GM23338 (cell line): Measurements from ENCODE around the gene ZBTB18. TPM values are rescaled to one million over a fixed set of nuclear protein-coding genes. Genes with fewer than 3 reads are reported as not detected.

ENCODE experiments used
- ATAC-seq: fragments of 200-7000 bp; cut with Tn5 transposase; 3 replicates; pipeline ENCODE4 v1.9.1; 2020
- DNase-seq: peaks from one replicate; pipeline ENCODE4 v3.0.0-alpha.2; 2015; ENCODE audit warnings: low spot score
- H2AFZ ChIP-seq: fragments of 200-600 bp; sonication (generic); 2 replicates; pipeline ENCODE4 v1.8.0; 2016; ENCODE audit warnings: antibody characterized with exemption, mild to moderate bottlenecking, moderate library complexity
- H3F3A ChIP-seq: fragments of 200-600 bp; sonication (generic); replicated peaks from 2 replicates; pipeline ENCODE4 v1.8.0; 2017; ENCODE audit warnings: antibody characterized with exemption, mixed run types, low read depth
- H3K27ac ChIP-seq: fragments of 200-600 bp; sonication (generic); 2 replicates; pipeline ENCODE4 v1.6.1; 2016; ENCODE audit warnings: low read depth
- H3K27me3 ChIP-seq: fragments of 200-600 bp; sonication (generic); 2 replicates; pipeline ENCODE4 v1.8.0; 2016; ENCODE audit warnings: mild to moderate bottlenecking, mixed run types, moderate library complexity; ENCODE audit not compliant: insufficient read depth
- H3K36me3 ChIP-seq: fragments of 200-600 bp; sonication (generic); 2 replicates; pipeline ENCODE4 v1.8.0; 2016; ENCODE audit warnings: mild to moderate bottlenecking; ENCODE audit not compliant: insufficient read depth
- H3K4me1 ChIP-seq: fragments of 200-600 bp; sonication (generic); 2 replicates; pipeline ENCODE4 v1.8.0; 2016; ENCODE audit warnings: mild to moderate bottlenecking, moderate library complexity; ENCODE audit not compliant: insufficient read depth
- H3K4me2 ChIP-seq: fragments of 200-600 bp; sonication (generic); 2 replicates; pipeline ENCODE4 v1.7.1; 2017; ENCODE audit warnings: mixed run types
- H3K4me3 ChIP-seq: fragments of 200-600 bp; sonication (generic); 2 replicates; pipeline ENCODE4 v1.6.1; 2016; ENCODE audit warnings: mixed run types
- H3K79me2 ChIP-seq: fragments of 200-600 bp; sonication (generic); replicated peaks from 2 replicates; pipeline ENCODE4 v1.8.0; 2017; ENCODE audit warnings: mild to moderate bottlenecking; ENCODE audit not compliant: insufficient read depth
- H3K9me2 ChIP-seq: fragments of 200-600 bp; sonication (generic); 2 replicates; pipeline ENCODE4 v1.8.0; 2017; ENCODE audit not compliant: insufficient read depth
- H4K20me1 ChIP-seq: fragments of 200-600 bp; sonication (generic); replicated peaks from 2 replicates; pipeline ENCODE4 v1.8.0; 2017; ENCODE audit warnings: mild to moderate bottlenecking; ENCODE audit not compliant: insufficient read depth
- H3K27ac Mint-ChIP-seq: 2 replicates; pipeline ENCODE4 v1.8.0; 2020; ENCODE audit warnings: inconsistent platforms, mild to moderate bottlenecking, moderate library complexity, mixed read lengths
- H3K27me3 Mint-ChIP-seq: 3 replicates; pipeline ENCODE4 v1.8.0; 2022; ENCODE audit warnings: low read depth, mild to moderate bottlenecking, moderate library complexity, mixed read lengths, inconsistent platforms; ENCODE audit not compliant: insufficient read depth, poor library complexity
- H3K36me3 Mint-ChIP-seq: 3 replicates; pipeline ENCODE4 v1.8.0; 2021; ENCODE audit warnings: low read depth, mild to moderate bottlenecking, inconsistent platforms, moderate library complexity, mixed read lengths
- H3K4me1 Mint-ChIP-seq: 3 replicates; pipeline ENCODE4 v1.8.0; 2020; ENCODE audit warnings: mild to moderate bottlenecking, inconsistent platforms, mixed read lengths
- H3K4me3 Mint-ChIP-seq: 3 replicates; pipeline ENCODE4 v1.8.0; 2021; ENCODE audit warnings: moderate library complexity, mild to moderate bottlenecking, inconsistent platforms, mixed read lengths
- H3K9me3 Mint-ChIP-seq: 3 replicates; pipeline ENCODE4 v1.8.0; 2020; ENCODE audit warnings: moderate library complexity, mild to moderate bottlenecking, inconsistent platforms, mixed read lengths
- CREB1 ChIP-seq: fragments of 250-450 bp; sonication (Bioruptor Pico); IDR thresholded peaks from 2 replicates; pipeline ENCODE4 v1.5.0; 2020; ENCODE audit warnings: low read depth, mild to moderate bottlenecking, moderate library complexity
- EZH2 ChIP-seq: fragments of 200-600 bp; sonication (generic); IDR thresholded peaks from one replicate; pipeline ENCODE4 v1.8.0; 2017; ENCODE audit warnings: antibody characterized with exemption, mild to moderate bottlenecking, low read depth; ENCODE audit not compliant: unreplicated experiment
- EZH2phosphoT487 ChIP-seq: fragments of 200-600 bp; sonication (generic); IDR thresholded peaks from one replicate; pipeline ENCODE4 v1.8.1; 2018; ENCODE audit warnings: antibody characterized with exemption; ENCODE audit not compliant: unreplicated experiment
- JUNB ChIP-seq: IDR thresholded peaks from one replicate; pipeline ENCODE4 v1.6.1; 2016; ENCODE audit warnings: antibody characterized with exemption; ENCODE audit not compliant: unreplicated experiment
- NANOG ChIP-seq: IDR thresholded peaks from 2 replicates; pipeline ENCODE4 v1.6.1; 2016; ENCODE audit warnings: antibody characterized with exemption, borderline replicate concordance
- POLR2AphosphoS5 ChIP-seq: IDR thresholded peaks from 2 replicates; pipeline ENCODE4 v1.6.1; 2016; ENCODE audit warnings: antibody characterized with exemption, low read depth
- STAT1 ChIP-seq: IDR thresholded peaks from one replicate; pipeline ENCODE4 v1.6.1; 2016; ENCODE audit warnings: antibody characterized with exemption; ENCODE audit not compliant: unreplicated experiment
- ZNF114 ChIP-seq: fragments of 250-450 bp; sonication (Bioruptor Pico); IDR thresholded peaks from 2 replicates; pipeline ENCODE4 v1.5.0; 2020; ENCODE audit warnings: mild to moderate bottlenecking, moderate library complexity
- polyA plus RNA-seq: library from polyadenylated mRNA; unstranded; fragments of >200 nt; fragmentation: Nextera tagmentation; extraction: Ambion mirVana; gene quantifications from 2 replicates; pipeline ENCODE4 v1.2.1, GENCODE V29; 2016
- total RNA-seq: library from RNA; depleted of rRNA; stranded (reverse); fragments of >200 nt; shearing (Covaris generic); gene quantifications from 2 replicates; pipeline ENCODE4 v1.2.3, GENCODE V29; 2014
- TF ChIP-seq, protein P1 (sequence below): IDR thresholded peaks from one replicate; pipeline ENCODE4 v1.6.1; 2018; ENCODE audit warnings: antibody characterized with exemption; ENCODE audit not compliant: unreplicated experiment
- TF ChIP-seq, protein P2 (sequence below): IDR thresholded peaks from 2 replicates; pipeline ENCODE4 v1.6.1; 2016; ENCODE audit warnings: antibody characterized with exemption
- TF ChIP-seq, protein P3 (sequence below), 2 experiments: fragments of 200-600 bp in 1 of 2; sonication (generic) in 1 of 2; conservative IDR thresholded peaks; 2 replicates each; pipeline versions ENCODE4 v1.5.1 to v1.6.1; 2016 to 2017; ENCODE audit warnings: antibody characterized with exemption in 2 of 2, low read depth in 2 of 2, mild to moderate bottlenecking in 2 of 2, moderate library complexity in 1 of 2

ZBTB18 gene
- total and polyA plus RNA-seq, 2 experiments from 2014 or later, result 5.5 to 12.2 TPM

DNA sequence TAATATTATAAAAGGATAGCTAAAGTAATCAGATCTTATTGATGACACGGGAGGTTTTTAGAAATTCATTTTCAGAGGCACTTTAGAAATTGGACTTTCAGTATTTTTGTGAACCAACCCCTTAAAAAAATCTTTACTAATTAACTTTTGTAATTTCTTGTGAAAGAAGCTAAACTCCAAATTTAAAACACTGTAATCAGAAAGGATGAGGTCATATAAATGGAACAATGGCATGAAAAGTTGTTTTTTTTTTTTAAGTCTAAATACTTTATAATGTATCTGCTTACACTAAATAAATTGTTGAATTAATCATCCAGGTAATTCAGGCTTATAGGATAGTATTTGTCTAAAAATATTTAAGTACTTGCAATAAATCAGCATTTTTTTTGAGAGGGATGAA, 9.0 kb downstream of the ZBTB18 start (continued):
- TF ChIP-seq, protein P1, sequence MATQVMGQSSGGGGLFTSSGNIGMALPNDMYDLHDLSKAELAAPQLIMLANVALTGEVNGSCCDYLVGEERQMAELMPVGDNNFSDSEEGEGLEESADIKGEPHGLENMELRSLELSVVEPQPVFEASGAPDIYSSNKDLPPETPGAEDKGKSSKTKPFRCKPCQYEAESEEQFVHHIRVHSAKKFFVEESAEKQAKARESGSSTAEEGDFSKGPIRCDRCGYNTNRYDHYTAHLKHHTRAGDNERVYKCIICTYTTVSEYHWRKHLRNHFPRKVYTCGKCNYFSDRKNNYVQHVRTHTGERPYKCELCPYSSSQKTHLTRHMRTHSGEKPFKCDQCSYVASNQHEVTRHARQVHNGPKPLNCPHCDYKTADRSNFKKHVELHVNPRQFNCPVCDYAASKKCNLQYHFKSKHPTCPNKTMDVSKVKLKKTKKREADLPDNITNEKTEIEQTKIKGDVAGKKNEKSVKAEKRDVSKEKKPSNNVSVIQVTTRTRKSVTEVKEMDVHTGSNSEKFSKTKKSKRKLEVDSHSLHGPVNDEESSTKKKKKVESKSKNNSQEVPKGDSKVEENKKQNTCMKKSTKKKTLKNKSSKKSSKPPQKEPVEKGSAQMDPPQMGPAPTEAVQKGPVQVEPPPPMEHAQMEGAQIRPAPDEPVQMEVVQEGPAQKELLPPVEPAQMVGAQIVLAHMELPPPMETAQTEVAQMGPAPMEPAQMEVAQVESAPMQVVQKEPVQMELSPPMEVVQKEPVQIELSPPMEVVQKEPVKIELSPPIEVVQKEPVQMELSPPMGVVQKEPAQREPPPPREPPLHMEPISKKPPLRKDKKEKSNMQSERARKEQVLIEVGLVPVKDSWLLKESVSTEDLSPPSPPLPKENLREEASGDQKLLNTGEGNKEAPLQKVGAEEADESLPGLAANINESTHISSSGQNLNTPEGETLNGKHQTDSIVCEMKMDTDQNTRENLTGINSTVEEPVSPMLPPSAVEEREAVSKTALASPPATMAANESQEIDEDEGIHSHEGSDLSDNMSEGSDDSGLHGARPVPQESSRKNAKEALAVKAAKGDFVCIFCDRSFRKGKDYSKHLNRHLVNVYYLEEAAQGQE, result no peak
- no peak for TF ChIP-seq ZNF114

DNA sequence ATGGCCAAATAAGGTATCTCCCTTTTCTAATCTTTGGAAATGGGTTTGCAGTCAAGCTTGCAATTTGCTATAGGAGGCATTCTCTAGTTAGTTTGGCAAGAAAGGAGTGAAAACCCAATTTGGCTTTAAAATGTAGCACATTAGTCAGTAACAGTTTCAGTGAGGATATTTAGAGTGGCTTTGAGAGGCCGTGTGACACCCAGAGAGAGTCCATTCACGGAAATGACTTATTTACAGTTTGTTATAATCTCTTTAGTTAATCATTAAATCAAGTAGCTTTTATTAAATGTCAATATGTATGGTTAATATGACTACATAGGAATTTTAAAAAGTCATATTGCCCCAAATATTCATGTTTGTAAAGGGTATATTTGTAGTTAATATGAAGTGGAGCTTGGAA, 9.6 kb downstream of the ZBTB18 start:
- peaks cover 33% of the 10 kb centered on the region for H3K4me1 Mint-ChIP-seq
- Histone ChIP-seq H3K36me3 (no peaks in the 10 kb centered on the region), H3K4me2 (no peak overlapping the region), H3K4me1 (peaks cover 28% of the 10 kb centered on the region), H3K79me2 (peaks cover 4% of the 10 kb centered on the region; the same call in 1 of the 2 replicates), H3K9me2 (0 out of 2 replicates have a peak, but pooled peaks cover 2% of the 10 kb centered on the region), H3F3A (no peaks in the 10 kb centered on the region), H4K20me1 (no peaks in the 10 kb centered on the region), H3K4me3 (no peak overlapping the region), H3K27ac (no peak overlapping the region), H2AFZ (no peak overlapping the region), H3K27me3 (no peaks in the 10 kb centered on the region)
- H3K9me3 Mint-ChIP-seq, result no peaks in the 10 kb centered on the region
- ATAC-seq (no peak), DNase-seq (no peak)
- H3K4me3 Mint-ChIP-seq, result no peak overlapping the region
- H3K36me3 Mint-ChIP-seq, result peaks cover 3% of the 10 kb centered on the region; the same call in 2 of the 3 replicates
- H3K27me3 Mint-ChIP-seq, result no peaks in the 10 kb centered on the region
- no peak for TF ChIP-seq EZH2
- H3K27ac Mint-ChIP-seq, result no peak overlapping the region

DNA sequence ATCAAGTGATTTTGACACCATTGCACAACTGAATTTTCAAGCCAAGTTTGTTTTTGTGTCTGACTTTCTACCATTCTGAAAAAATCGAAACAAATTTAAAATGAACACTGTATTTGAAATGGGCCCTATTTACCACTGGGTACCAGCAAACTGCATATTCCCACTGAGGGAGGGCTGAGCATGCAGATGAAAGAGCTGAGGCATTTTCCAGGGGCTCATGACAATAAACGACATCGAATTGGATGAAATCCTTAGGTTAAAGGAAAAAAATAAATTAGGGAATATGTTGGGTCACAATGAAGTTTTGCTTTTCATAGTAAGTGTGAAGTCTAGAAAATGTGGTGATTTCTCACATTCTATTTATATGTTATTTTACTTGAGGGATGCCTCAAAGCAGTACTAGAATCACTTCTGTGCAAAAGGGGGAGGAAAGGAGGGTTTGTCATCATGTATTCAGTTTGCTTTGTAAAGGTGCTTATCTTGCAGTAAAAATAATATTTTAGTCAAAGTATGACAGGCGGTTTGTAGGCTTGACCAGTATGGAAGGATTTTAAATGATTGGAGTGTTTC, 11.2 kb downstream of the ZBTB18 start:
- no peak for DNase-seq
- no peak overlapping the region; the same call in 1 of the 2 replicates for H3K4me2 ChIP-seq
- no peaks in the 10 kb centered on the region; the same call in 1 of the 2 replicates for H4K20me1 ChIP-seq
- H3K27ac ChIP-seq, result no peak overlapping the region
- no peaks in the 10 kb centered on the region for H3K27me3 ChIP-seq
- H3K9me3 Mint-ChIP-seq, result no peaks in the 10 kb centered on the region
- H2AFZ ChIP-seq, result no peak overlapping the region
- no peaks in the 10 kb centered on the region for H3K36me3 ChIP-seq
- H3K27me3 Mint-ChIP-seq, result no peaks in the 10 kb centered on the region
- H3K4me3 Mint-ChIP-seq, result no peak overlapping the region
- no peak overlapping the region for H3K4me3 ChIP-seq
- no peak for ATAC-seq
- no peak overlapping the region for H3K27ac Mint-ChIP-seq
- 0 out of 2 replicates have a peak, but pooled peaks cover 2% of the 10 kb centered on the region for H3K9me2 ChIP-seq
- peaks cover 30% of the 10 kb centered on the region for H3K4me1 Mint-ChIP-seq
- H3K79me2 ChIP-seq, result no peaks in the 10 kb centered on the region
- H3F3A ChIP-seq, result no peaks in the 10 kb centered on the region
- H3K36me3 Mint-ChIP-seq, result no peaks in the 10 kb centered on the region
- H3K4me1 ChIP-seq, result peaks cover 25% of the 10 kb centered on the region
- TF ChIP-seq, protein P2, sequence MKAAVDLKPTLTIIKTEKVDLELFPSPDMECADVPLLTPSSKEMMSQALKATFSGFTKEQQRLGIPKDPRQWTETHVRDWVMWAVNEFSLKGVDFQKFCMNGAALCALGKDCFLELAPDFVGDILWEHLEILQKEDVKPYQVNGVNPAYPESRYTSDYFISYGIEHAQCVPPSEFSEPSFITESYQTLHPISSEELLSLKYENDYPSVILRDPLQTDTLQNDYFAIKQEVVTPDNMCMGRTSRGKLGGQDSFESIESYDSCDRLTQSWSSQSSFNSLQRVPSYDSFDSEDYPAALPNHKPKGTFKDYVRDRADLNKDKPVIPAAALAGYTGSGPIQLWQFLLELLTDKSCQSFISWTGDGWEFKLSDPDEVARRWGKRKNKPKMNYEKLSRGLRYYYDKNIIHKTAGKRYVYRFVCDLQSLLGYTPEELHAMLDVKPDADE, result no peak
- TF ChIP-seq JUNB (no peak), CREB1 (no peak), EZH2 (no peak), STAT1 (no peak), NANOG (no peak), EZH2phosphoT487 (no peak), POLR2AphosphoS5 (no peak)
- TF ChIP-seq, protein P3, sequence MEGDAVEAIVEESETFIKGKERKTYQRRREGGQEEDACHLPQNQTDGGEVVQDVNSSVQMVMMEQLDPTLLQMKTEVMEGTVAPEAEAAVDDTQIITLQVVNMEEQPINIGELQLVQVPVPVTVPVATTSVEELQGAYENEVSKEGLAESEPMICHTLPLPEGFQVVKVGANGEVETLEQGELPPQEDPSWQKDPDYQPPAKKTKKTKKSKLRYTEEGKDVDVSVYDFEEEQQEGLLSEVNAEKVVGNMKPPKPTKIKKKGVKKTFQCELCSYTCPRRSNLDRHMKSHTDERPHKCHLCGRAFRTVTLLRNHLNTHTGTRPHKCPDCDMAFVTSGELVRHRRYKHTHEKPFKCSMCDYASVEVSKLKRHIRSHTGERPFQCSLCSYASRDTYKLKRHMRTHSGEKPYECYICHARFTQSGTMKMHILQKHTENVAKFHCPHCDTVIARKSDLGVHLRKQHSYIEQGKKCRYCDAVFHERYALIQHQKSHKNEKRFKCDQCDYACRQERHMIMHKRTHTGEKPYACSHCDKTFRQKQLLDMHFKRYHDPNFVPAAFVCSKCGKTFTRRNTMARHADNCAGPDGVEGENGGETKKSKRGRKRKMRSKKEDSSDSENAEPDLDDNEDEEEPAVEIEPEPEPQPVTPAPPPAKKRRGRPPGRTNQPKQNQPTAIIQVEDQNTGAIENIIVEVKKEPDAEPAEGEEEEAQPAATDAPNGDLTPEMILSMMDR (conservative IDR thresholded peaks at IDR 0.05; ENCODE audit: low read depth in 2 of 2), result no peak
